ENCODE results near the gene MRPL17. TPM values are rescaled to one million over a fixed set of nuclear protein-coding genes. Genes with fewer than 3 reads are reported as not detected.

Gene MRPL17
- total RNA-seq, 2 donors from 2014 or later, result 57.6 to 72.6 TPM

GRCh38 chr11:6647836-6648235 is 35.3 kb downstream of the MRPL17 start:
- no peaks in the 10 kb centered on the region for H3K4me1 ChIP-seq (ENCODE audit: control insufficient read depth, insufficient read depth, low read length)
- peak; percentile 28 for DNase-seq
- Mint-ChIP-seq H3K36me3 (ENCODE audit: low read depth) (no peaks in the 10 kb centered on the region), H3K27me3 (ENCODE audit: insufficient read depth) (no peaks in the 10 kb centered on the region), H3K27ac (no peak overlapping the region), H3K4me1 (no peaks in the 10 kb centered on the region), H3K9me3 (no peaks in the 10 kb centered on the region), H3K4me3 (no peak overlapping the region)
- no peak overlapping the region for H3K4me3 ChIP-seq (ENCODE audit: low read length)
- peaks cover 3% of the 10 kb centered on the region for H3K36me3 ChIP-seq (ENCODE audit: control insufficient read depth, insufficient read depth, low read length)
- no peak overlapping the region for H3K27ac ChIP-seq (ENCODE audit: low read depth, low read length)
- TF ChIP-seq, protein P1, sequence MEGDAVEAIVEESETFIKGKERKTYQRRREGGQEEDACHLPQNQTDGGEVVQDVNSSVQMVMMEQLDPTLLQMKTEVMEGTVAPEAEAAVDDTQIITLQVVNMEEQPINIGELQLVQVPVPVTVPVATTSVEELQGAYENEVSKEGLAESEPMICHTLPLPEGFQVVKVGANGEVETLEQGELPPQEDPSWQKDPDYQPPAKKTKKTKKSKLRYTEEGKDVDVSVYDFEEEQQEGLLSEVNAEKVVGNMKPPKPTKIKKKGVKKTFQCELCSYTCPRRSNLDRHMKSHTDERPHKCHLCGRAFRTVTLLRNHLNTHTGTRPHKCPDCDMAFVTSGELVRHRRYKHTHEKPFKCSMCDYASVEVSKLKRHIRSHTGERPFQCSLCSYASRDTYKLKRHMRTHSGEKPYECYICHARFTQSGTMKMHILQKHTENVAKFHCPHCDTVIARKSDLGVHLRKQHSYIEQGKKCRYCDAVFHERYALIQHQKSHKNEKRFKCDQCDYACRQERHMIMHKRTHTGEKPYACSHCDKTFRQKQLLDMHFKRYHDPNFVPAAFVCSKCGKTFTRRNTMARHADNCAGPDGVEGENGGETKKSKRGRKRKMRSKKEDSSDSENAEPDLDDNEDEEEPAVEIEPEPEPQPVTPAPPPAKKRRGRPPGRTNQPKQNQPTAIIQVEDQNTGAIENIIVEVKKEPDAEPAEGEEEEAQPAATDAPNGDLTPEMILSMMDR (conservative IDR thresholded peaks at IDR 0.05), result no peak
- no peaks in the 10 kb centered on the region for H3K27me3 ChIP-seq (ENCODE audit: control insufficient read depth, insufficient read depth, low read length, poor library complexity, severe bottlenecking)
- no peak overlapping the region for H3K9ac ChIP-seq (ENCODE audit: extremely low read depth, low read length, poor library complexity, severe bottlenecking)
- H3K9me3 ChIP-seq (ENCODE audit: control insufficient read depth, low read length), result no peaks in the 10 kb centered on the region
- 90 to 92% methylated on average over 2 of the region's 2 CpGs for WGBS, 2 experiments (ENCODE audit: insufficient coverage in 1 of 2, insufficient read length in 1 of 2)

DNA sequence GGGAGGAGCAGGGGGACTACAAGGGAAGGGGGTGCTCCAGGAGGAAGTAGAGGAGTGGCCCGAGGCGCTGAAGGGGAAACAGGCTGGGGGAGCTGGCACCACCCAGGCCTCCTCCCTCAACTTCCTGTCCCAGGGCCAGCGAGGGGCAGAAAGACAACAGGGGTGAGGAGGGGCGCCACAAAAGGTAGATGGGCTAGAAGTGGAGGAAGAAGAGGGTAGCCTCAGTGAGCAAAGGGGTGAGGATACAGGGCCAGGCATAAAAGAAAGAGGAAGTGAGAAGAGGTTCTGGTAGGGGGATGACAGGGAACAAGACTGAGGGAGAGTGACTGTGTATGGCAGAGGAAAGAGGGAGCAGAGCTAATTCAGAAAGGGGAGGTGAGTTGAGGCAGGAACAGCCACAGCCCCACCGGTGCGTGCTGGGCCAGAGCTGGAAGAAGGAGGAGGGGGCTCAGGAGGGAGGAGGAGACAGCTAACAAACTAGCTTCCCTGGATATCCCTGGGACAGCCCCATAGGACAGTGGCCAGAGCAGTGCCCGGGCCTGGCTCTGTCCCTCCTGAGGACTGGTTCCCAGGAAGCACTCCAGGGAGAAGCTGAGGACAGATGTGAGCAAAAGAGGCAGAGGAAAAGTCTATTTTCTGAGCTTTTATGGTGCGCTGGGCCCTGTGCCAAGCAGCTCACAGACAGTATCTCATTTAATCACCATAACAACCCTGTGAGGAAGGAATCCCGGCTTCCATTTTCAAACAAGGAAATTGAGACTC is 36.0 kb downstream of the MRPL17 start:
- H3K9me3 ChIP-seq (ENCODE audit: control insufficient read depth, low read length), result no peaks in the 10 kb centered on the region
- TF ChIP-seq, protein P1 (conservative IDR thresholded peaks at IDR 0.05), result no peak
- no peaks in the 10 kb centered on the region for H3K9me3 Mint-ChIP-seq
- H3K4me3 Mint-ChIP-seq, result no peak overlapping the region
- WGBS, 2 experiments (ENCODE audit: insufficient coverage in 1 of 2, insufficient read length in 1 of 2), result 59 to 79% methylated on average over 6 to 8 of the region's 9 CpGs
- H3K4me1 ChIP-seq (ENCODE audit: control insufficient read depth, insufficient read depth, low read length), result no peaks in the 10 kb centered on the region
- H3K27me3 Mint-ChIP-seq (ENCODE audit: insufficient read depth), result no peaks in the 10 kb centered on the region
- H3K27ac Mint-ChIP-seq, result no peak overlapping the region
- H3K9ac ChIP-seq (ENCODE audit: extremely low read depth, low read length, poor library complexity, severe bottlenecking), result no peak overlapping the region
- no peaks in the 10 kb centered on the region for H3K27me3 ChIP-seq (ENCODE audit: control insufficient read depth, insufficient read depth, low read length, poor library complexity, severe bottlenecking)
- H3K36me3 ChIP-seq (ENCODE audit: control insufficient read depth, insufficient read depth, low read length), result peaks cover 3% of the 10 kb centered on the region
- no peak overlapping the region for H3K4me3 ChIP-seq (ENCODE audit: low read length)
- no peaks in the 10 kb centered on the region for H3K4me1 Mint-ChIP-seq
- H3K36me3 Mint-ChIP-seq (ENCODE audit: low read depth), result no peaks in the 10 kb centered on the region
- no peak overlapping the region for H3K27ac ChIP-seq (ENCODE audit: low read depth, low read length)
- peak; percentile 53 for DNase-seq

DNA sequence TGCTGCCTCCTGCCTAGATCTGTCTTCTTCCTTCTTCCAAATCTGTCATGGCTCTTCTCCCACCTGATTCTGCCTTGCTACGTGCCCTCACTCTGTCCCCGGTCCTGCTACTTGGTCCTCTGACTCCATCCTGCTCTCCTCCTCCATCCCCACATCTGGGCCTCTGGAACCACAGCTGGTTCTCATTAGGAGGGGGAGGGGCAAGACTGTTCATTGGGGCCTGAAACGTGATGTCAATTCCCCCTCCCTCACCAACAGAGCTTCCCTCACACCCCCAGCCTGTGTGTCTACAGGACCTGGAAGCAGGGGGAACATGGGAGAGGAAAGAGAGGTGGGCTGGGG is 36.6 kb downstream of the MRPL17 start:
- TF ChIP-seq, protein P1 (conservative IDR thresholded peaks at IDR 0.05), result no peak
- no peak overlapping the region for H3K9ac ChIP-seq (ENCODE audit: extremely low read depth, low read length, poor library complexity, severe bottlenecking)
- DNase-seq, result peak; percentile 47
- Mint-ChIP-seq H3K27me3 (ENCODE audit: insufficient read depth) (no peaks in the 10 kb centered on the region), H3K4me1 (no peaks in the 10 kb centered on the region), H3K9me3 (no peaks in the 10 kb centered on the region), H3K36me3 (ENCODE audit: low read depth) (no peaks in the 10 kb centered on the region), H3K4me3 (no peak overlapping the region), H3K27ac (no peak overlapping the region)
- H3K9me3 ChIP-seq (ENCODE audit: control insufficient read depth, low read length), result no peaks in the 10 kb centered on the region
- peaks cover 3% of the 10 kb centered on the region for H3K36me3 ChIP-seq (ENCODE audit: control insufficient read depth, insufficient read depth, low read length)
- H3K4me3 ChIP-seq (ENCODE audit: low read length), result no peak overlapping the region
- 78% methylated on average over 2 of the region's 3 CpGs; no CpG with 5 or more reads in 1 of the 2 experiments for WGBS, 2 experiments (ENCODE audit: insufficient coverage in 1 of 2, insufficient read length in 1 of 2)
- H3K27ac ChIP-seq (ENCODE audit: low read depth, low read length), result no peak overlapping the region
- H3K4me1 ChIP-seq (ENCODE audit: control insufficient read depth, insufficient read depth, low read length), result no peaks in the 10 kb centered on the region
- H3K27me3 ChIP-seq (ENCODE audit: control insufficient read depth, insufficient read depth, low read length, poor library complexity, severe bottlenecking), result no peaks in the 10 kb centered on the region

Data from endodermal cell (in vitro differentiated cells).